HEK293 (cell line): ENCODE data around the gene ANKH.

ENCODE experiments used
- CTCF ChIP-seq: fragments of 450-650 bp; formaldehyde crosslinking; IDR thresholded peaks from 2 replicates; pipeline ENCODE4 v1.5.1; 2016; ENCODE audit warnings: missing biosample characterization, missing genetic modification characterization
- SETDB1 ChIP-seq: IDR thresholded peaks from one replicate; pipeline ENCODE4 v1.6.1; 2017; ENCODE audit warnings: mild to moderate bottlenecking, low read length, moderate library complexity, mixed read lengths; ENCODE audit not compliant: insufficient read length
- YY2 ChIP-seq: fragments of 450-650 bp; formaldehyde crosslinking; IDR thresholded peaks from 2 replicates; pipeline ENCODE4 v1.5.1; 2016; ENCODE audit warnings: missing biosample characterization, missing genetic modification characterization
- ZNF138 ChIP-seq: fragments of 450-650 bp; formaldehyde crosslinking; IDR thresholded peaks from 2 replicates; pipeline ENCODE4 v1.5.1; 2016; ENCODE audit warnings: missing biosample characterization, missing genetic modification characterization, borderline replicate concordance
- ZNF211 ChIP-seq: fragments of 450-650 bp; formaldehyde crosslinking; IDR thresholded peaks from 2 replicates; pipeline ENCODE4 v1.5.1; 2016; ENCODE audit warnings: low read depth, missing biosample characterization, missing genetic modification characterization
- ZNF394 ChIP-seq: fragments of 450-650 bp; formaldehyde crosslinking; IDR thresholded peaks from 2 replicates; pipeline ENCODE4 v1.5.1; 2016; ENCODE audit warnings: missing biosample characterization, missing genetic modification characterization, mild to moderate bottlenecking, moderate library complexity, borderline replicate concordance
- ZNF792 ChIP-seq: fragments of 450-650 bp; formaldehyde crosslinking; IDR thresholded peaks from 2 replicates; pipeline ENCODE4 v1.5.1; 2016; ENCODE audit warnings: missing biosample characterization, missing genetic modification characterization

DNA sequence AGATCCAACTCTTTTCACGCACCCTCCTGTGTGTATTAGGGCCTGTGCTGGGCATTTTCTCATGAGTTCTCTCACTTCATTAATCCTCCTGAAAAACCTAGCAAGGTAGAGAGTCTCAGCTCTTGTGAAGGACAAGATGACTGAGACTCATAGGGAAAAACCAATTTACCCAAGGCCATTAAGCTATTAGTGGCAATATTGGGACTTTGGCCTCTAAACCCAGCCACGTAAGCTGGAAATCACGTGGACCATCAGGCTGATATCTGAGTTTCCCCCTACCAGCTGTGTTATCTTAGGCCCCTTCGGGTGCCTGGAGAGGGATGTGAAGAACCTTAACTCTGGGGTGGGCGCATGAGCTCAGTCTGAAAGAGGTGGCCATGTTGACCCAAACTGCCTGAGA lies 80.7 kb downstream of the ANKH start:
- no peak for TF ChIP-seq ZNF211 (tag by site-specific recombination)
- no peak for TF ChIP-seq ZNF138
- no peak for TF ChIP-seq CTCF
- TF ChIP-seq ZNF394 (tag by site-specific recombination), result no peak
- no peak for TF ChIP-seq ZNF792 (tag by site-specific recombination)
- TF ChIP-seq YY2 (tag by site-specific recombination), result no peak
- TF ChIP-seq SETDB1, result no peak
